ENCODE results near the gene C1QTNF9B. TPM values are rescaled to one million over a fixed set of nuclear protein-coding genes. Genes with fewer than 3 reads are reported as not detected.

C1QTNF9B gene
- polyA plus RNA-seq, 3 donors, result not detected

GRCh38 chr13:23877286-23877685, 20.0 kb downstream of the C1QTNF9B start:
- no peak for TF ChIP-seq CTCF (IDR thresholded peaks at IDR 0.05)
- H3K79me2 ChIP-seq (ENCODE audit: insufficient read depth, low read length), result no peaks in the 10 kb centered on the region
- Mint-ChIP-seq H3K4me3 (no peak overlapping the region), H3K27ac (no peak overlapping the region), H3K36me3 (peaks cover 9 to 16% of the 10 kb centered on the region in 2 donors), H3K4me1 (no peaks in the 10 kb centered on the region), H3K9me3 (no peaks in the 10 kb centered on the region), H3K27me3 (ENCODE audit: low read depth in 3 of 3) (peaks cover 0 to 2% (median 0%) of the 10 kb centered on the region in 3 donors)
- intact Hi-C loops (cut with micrococcal nuclease), result loop anchor here in 1 of 2 donors (10.0 kb wide), 2 partner anchors 292 to 502 kb away; no protein-coding TSS in a partner anchor
- H3K4me3 ChIP-seq (replicated peaks in 1 of 3; ENCODE audit: low read depth in 2 of 3, low read length in 3 of 3), result no peak overlapping the region
- whole genome bisulfite sequencing (ENCODE audit: insufficient coverage), result no CpG with 5 or more reads among the region's 4 CpGs
- H3K4me1 ChIP-seq (ENCODE audit: control insufficient read depth in 1 of 2, insufficient read depth in 2 of 2, low read length in 2 of 2), result no peaks in the 10 kb centered on the region
- H3K4me2 ChIP-seq (replicated peaks; ENCODE audit: extremely low read depth, low read length, poor library complexity, severe bottlenecking), result no peak overlapping the region
- DNase-seq, result no peak
- H3K27ac ChIP-seq (ENCODE audit: low read depth in 1 of 2, low read length in 2 of 2), result no peak overlapping the region
- no peak overlapping the region for H2AFZ ChIP-seq (ENCODE audit: insufficient read depth, low read depth, low read length, poor library complexity, severe bottlenecking)
- H3K27me3 ChIP-seq (ENCODE audit: control insufficient read depth in 2 of 2, insufficient read depth in 2 of 2, low read length in 2 of 2), result no peaks in the 10 kb centered on the region
- H3K9ac ChIP-seq (ENCODE audit: insufficient read depth, low read length, poor library complexity, severe bottlenecking), result no peak overlapping the region
- no peaks in the 10 kb centered on the region for H4K20me1 ChIP-seq (ENCODE audit: insufficient read depth, low read length)
- H3K9me3 ChIP-seq (replicated peaks in 1 of 2; ENCODE audit: control insufficient read depth in 1 of 2, insufficient read depth in 1 of 2, low read length in 2 of 2), result no peaks in the 10 kb centered on the region
- H3K36me3 ChIP-seq (replicated peaks in 1 of 2; ENCODE audit: control insufficient read depth in 1 of 2, insufficient read depth in 2 of 2, low read length in 2 of 2), result peaks cover 0 to 5% of the 10 kb centered on the region in 2 donors

GRCh38 chr13:23876265-23876664, 21.0 kb downstream of the C1QTNF9B start:
- Histone ChIP-seq H3K9me3 (replicated peaks in 1 of 2; ENCODE audit: control insufficient read depth in 1 of 2, insufficient read depth in 1 of 2, low read length in 2 of 2) (no peaks in the 10 kb centered on the region), H4K20me1 (ENCODE audit: insufficient read depth, low read length) (no peaks in the 10 kb centered on the region), H3K27me3 (ENCODE audit: control insufficient read depth in 2 of 2, insufficient read depth in 2 of 2, low read length in 2 of 2) (no peaks in the 10 kb centered on the region), H3K4me1 (ENCODE audit: control insufficient read depth in 1 of 2, insufficient read depth in 2 of 2, low read length in 2 of 2) (no peaks in the 10 kb centered on the region), H2AFZ (ENCODE audit: insufficient read depth, low read depth, low read length, poor library complexity, severe bottlenecking) (no peak overlapping the region), H3K4me3 (replicated peaks in 1 of 3; ENCODE audit: low read depth in 2 of 3, low read length in 3 of 3) (no peak overlapping the region), H3K27ac (ENCODE audit: low read depth in 1 of 2, low read length in 2 of 2) (no peak overlapping the region), H3K36me3 (replicated peaks in 1 of 2; ENCODE audit: control insufficient read depth in 1 of 2, insufficient read depth in 2 of 2, low read length in 2 of 2) (peaks cover 0 to 5% of the 10 kb centered on the region in 2 donors), H3K79me2 (ENCODE audit: insufficient read depth, low read length) (no peaks in the 10 kb centered on the region), H3K9ac (ENCODE audit: insufficient read depth, low read length, poor library complexity, severe bottlenecking) (no peak overlapping the region), H3K4me2 (replicated peaks; ENCODE audit: extremely low read depth, low read length, poor library complexity, severe bottlenecking) (no peak overlapping the region)
- no CpG with 5 or more reads among the region's 2 CpGs for WGBS (ENCODE audit: insufficient coverage)
- no peak overlapping the region for H3K27ac Mint-ChIP-seq
- no peaks in the 10 kb centered on the region for H3K9me3 Mint-ChIP-seq
- no peak overlapping the region for H3K4me3 Mint-ChIP-seq
- H3K4me1 Mint-ChIP-seq, result no peaks in the 10 kb centered on the region
- H3K36me3 Mint-ChIP-seq, result peaks cover 6 to 13% of the 10 kb centered on the region in 2 donors
- intact Hi-C loops (cut with micrococcal nuclease), result loop anchor here in 1 of 2 donors (10.0 kb wide), 2 partner anchors 291 to 501 kb away; no protein-coding TSS in a partner anchor
- H3K27me3 Mint-ChIP-seq (ENCODE audit: low read depth in 3 of 3), result peaks cover 0 to 2% (median 0%) of the 10 kb centered on the region in 3 donors
- TF ChIP-seq CTCF (IDR thresholded peaks at IDR 0.05), result no peak
- no peak for DNase-seq
